HCEC 1CT (cell line): Measurements from ENCODE around the gene ZNF423.

ENCODE experiments used
- DNase-seq: peaks from one replicate; pipeline ENCODE4 v3.0.0-alpha.2; 2017

Gene ZNF423

DNA sequence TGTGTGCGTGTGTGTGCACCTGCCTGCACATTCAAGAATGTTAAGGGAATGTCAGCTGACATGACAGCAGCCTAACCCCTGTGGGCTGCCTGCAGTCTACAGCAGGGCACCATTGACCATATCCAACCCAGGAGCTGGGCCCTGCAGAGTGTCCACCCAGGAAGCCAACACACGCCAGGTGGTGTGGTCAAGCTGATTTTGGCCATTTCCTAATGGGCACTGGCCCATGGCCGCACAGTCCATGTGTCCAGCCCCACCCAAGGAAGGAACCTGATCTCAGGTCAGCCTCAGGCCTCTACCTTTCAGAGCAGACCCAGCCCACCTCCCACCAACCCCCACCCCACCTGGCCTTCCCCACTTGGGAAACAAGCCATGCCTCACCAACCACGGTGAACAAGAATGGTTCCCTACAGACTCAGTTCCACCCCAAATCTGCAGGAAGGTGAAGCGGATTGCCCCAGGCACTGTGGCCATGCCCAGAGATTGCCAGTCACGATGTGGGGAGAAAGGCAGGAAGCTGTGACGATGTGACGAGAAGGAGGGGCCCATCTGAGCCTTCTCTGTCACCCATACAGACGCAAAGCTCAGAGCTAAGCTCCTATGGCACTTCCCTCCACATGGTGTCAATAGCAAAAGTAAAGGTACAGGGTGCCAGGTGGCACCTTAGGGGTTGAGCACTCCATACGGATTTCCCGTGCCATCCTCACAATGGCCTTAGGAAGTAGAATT is 77.5 kb downstream of the ZNF423 start:
- DNase-seq = no peak

DNA sequence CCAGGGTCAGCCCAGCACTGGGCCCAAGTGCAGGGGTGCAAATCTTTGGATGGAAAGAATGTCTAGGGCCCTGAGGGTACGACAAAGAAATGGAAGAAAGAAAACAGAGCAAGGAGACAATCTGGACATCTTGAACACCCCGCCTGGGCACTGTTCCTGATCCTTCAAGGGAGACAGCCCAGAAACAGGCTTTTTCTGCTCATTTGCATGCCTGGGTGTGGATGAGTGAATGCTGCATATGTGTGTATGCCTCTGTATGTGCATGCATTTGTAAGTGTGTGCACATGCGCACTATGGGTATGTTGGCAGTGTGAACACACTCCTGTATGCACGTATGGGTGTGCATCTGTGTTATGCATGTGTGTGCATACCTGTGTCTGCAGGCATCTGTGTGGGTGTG is 79.2 kb downstream of the ZNF423 start:
- DNase-seq = no peak

DNA sequence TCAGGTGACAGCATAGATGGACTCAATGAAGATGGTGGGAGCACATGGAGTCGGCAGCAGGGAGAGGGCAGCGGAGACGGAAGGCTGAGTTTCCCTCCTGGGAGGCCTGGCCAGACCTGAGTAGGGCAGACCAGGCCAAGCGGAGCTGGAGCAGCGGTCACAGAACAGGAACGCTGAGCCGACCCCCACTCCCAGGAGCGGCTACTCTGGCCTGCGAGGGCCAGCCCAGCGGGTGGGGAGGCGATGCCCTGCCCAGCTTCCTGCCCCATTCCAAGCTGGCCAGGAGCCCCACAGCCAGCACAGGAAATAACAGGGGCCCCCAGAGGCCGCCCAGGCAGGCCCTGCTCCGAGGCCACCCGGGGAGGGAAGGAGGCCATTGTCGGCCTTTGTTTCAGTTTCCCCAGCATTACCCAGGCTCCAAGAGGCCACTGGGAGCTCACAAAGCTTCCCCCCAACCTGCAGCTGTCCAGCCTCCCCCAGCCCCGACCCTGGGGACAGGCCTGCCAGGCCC is 79.8 kb downstream of the ZNF423 start:
- no peak for DNase-seq

DNA sequence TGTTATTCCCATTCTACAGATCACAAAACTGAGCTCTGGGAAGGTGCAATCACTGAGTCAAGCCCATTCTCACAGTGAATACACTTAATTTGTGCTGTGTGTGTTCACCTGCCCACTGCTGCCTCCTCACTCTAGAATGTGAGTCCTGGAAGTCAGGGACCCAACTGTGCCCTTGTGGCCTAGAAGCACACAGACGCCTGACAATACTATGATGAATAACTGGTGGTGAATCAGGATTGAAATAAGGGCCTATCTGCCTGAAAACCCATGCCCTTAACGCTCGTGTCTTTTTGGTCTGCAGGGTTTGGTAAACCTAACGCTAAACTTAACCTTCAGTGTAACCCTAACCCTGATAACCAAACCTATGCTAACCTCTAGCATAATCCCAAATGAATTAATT is 80.3 kb downstream of the ZNF423 start:
- DNase-seq = no peak

DNA sequence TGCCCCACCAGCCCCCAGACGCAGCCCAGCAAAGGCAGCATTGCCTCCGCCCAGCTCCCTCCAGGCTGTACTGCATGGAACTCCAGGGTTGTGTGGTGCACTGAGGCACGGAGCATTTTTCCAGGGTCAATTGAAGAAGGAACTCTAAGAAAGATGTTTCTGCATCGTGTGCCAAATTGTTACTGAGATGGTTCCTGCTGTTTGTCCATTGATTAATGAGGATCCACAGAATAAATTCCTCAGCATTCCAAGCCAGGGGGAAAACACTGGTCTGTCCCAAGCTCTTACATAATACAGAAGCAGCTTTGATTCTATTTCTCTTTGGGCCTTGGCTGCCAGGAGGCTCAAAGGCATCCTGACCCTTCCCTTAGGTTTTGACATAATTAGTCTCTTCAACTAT is 80.9 kb downstream of the ZNF423 start:
- no peak for DNase-seq

DNA sequence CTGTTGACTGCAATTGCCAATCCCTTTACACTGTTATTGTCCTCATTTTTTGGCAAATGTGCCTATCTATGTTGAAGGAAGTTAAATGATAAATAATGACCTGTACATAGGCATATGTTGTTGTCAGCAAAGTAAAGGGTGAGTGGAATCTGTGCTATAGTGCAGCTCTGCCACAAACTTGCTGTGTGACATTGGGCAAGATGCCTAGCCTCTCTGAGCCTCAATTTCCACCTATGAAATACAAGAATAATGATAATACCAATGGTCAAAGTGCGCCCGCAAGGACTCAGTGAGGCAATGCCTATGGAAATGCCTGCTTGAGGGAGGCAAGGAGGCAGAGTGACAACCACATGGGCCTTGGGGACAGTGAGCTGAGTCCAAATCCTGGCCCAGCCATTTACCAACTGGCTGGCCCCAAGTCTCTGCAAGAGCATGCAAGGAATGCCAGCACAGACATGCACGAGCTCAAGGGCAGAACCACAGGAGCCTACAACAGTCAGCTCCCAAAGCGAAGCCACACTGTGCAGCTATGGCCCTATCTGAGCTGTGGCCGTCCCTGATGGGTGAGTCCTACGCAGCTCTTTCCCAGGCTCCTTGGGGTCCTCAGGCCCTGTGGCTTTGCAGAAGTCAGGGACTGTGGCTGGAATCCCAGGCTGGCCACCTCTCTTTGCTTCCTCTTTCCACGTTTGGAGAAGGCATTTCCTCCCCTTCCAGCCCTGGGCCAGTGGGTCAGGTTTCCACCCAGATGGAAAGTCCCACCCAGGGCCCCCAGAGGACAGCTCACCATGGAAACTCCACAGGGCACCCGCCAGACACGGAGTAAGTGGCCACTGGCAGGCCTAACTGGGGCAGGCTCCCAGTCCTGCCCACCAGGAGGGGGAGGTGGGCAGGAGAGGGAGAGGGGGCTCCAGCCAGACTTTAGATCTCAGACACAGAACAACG is 82.1 kb downstream of the ZNF423 start:
- DNase-seq = no peak

DNA sequence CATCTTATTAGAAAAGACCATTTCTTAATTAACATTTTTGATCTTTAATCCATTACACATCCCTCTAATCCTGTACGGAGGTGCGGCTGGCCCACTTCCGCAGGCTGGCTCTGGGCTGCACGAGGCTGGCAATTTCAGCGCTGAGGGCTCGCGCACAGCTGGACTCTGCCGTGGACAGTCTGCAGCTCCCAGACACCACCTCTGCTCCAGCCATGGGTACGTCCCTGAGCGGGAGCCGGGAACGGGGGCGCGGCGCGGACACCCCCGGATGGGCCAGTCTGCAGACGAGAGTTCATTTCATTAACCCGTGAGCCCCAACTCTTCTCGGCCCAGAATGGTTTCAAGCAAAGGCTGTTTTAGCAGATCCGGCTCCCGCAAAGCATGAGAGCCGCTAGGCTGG is 87.9 kb downstream of the ZNF423 start:
- no peak for DNase-seq

DNA sequence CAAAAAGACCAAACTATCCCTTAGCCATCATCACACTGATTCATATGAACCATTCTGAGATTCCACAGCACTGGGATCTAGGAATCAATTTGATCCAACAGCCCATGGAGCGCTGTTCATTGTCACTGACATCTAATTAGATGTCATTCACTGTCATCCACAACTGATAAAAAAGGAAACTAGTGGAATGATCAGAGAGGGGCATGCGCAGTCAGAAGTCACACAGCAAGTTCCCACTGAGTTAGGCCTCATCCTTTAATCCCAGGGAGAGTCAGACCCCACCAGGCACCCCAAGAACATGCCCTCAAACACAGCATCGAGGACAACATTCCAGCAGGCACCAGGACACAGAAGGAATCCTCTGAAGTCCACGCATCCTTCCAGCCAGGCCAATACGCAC is 88.5 kb downstream of the ZNF423 start:
- DNase-seq = no peak

DNA sequence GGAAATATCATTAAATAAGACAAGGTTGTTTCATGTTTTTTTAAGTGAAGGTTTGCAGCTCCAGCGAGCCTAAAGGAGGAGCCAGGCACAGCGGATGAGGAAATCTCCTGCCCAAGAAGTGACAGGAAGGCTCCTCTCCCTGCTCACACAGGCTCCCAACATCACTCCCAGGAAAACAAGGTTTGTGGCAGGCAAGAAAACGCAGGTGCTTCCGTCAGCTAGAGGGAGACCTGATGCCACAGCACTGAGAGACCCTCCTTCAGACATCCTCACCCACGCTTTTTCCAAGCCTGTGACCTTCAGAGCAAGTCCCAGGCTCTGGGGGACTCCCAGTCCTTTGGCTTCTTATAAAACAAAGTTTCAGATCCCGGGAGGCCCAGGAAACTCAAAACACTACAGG is 89.7 kb downstream of the ZNF423 start:
- DNase-seq = no peak

DNA sequence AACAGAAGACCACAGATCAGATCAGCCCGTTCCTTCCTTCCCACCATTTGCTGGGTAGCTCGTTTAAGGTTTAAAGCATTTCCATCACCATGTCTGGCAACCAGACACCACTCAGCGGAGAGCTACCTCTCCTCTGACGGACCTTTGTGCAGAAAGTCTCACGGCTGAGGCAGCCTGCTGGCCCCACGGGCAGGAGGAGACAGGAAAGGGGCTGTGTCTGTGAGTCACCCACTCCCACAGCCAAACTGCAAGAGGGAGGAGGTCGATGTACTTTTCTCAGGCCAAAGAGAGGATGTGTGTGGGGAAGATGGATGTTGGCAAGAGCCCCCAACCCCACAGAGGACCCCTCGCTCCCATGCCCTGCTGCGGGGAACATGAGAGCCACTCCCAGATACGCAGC is 92.1 kb downstream of the ZNF423 start:
- DNase-seq = no peak

DNA sequence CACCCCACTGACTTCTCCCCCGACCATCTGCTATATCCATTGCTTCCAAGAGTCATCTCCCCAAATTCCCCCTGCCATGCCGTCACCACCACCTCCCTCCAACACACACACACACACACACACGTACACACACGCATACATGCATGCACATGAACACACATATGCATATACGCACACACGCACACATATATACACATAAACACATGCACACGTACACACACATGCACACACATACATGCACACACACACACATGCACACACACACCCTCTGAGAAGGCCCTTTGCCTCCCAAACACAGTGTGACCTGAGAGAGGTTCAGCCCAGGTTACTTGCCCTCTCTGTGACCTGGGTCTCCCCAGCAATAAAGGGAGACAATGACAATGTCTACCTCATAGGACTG is 95.1 kb downstream of the ZNF423 start:
- DNase-seq = no peak

DNA sequence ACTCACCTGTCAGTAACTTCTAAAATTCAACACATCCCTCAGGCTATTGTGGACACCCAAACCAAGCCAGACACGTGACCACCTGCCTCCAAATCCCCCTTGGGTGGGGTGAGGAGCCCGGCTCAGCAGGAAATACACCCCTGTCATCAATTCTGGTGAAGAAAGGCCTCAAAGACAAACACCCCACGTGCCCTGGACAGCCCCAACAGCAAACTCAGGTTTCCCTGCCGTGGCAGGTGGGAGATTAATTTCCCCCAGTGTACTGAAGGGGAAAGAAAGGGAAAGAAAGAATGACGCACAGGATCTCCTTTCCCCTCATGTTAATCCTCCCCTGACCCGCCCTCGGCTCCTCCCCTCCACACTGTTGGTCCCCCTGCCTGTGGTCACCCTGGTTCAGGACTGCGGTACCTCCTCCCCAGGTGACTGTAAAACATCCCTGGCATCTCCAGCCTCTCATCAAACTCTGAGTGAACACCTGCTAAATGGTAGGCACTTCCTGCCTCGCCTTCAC is 98.3 kb downstream of the ZNF423 start:
- no peak for DNase-seq

DNA sequence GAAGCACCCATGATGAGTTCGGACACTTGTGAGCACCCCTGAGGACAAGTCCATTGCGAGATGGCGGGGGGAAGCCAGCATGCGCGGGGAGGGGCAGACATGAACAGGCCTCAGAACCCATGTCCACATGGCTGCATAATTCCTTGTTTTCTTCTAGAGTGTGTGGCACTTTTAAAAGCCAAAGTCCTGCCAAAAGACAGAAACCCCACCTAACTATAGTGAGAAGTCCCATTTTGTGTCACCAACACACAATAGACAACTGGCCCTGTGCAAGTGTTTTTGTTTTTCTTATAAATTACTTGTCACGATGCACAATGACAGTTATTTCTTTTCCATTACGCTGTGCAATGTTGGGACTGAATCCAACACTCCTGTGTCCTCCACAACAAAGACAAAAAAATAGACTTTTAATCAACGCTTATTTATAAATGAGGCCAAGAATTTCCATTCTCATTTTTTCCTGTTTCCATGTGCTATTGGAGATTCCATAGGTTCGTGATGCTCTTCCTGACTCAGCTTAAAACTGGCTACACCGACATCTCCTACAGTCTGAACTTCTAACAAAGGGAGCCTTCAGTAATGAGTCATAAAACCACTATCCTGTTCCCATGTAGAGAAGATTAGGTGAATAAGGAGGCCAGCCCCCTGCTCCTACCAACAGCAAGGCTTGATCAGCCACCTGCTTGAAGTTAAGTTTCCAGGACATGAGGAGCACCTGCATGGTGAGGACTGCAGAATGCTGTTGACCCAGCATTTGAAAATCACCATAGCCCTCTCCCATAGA is 98.9 kb downstream of the ZNF423 start:
- no peak for DNase-seq

DNA sequence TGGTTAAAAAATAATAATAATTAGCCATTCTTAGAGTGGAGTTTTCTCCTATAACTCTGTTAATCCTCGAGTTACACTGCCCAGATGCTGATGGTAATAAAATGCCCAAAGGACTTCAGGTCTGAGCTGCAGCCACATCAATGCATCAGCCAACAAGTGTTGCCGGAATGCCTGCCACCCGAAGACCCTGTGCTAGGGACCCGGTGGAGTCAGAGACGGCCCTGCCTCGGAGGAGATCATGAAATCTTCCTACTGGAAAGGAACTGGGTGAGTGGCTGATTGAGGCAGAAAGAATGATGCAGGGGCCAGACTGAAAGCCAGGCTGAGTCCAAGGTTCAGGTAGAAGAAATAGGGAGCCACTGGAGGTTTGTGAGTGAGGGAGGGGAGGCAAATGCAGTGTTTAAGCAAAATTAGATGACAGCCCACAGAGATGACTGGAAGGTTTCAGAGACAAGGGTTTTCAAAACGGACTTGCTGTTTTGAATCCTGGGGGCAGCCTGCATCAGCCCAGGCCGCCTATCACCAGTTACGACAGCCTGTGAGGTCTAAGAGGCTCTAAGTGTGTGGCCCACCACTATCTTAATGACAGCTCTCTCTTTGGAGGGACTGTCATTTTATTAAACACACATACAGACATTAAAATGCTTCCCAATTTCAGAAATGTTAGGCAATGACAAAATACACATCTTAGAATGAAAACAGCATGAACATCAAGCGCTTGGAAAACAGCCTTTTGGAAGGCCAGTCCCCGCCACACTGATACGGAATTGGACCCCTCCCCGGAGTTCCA is 100.0 kb downstream of the ZNF423 start:
- no peak for DNase-seq

DNA sequence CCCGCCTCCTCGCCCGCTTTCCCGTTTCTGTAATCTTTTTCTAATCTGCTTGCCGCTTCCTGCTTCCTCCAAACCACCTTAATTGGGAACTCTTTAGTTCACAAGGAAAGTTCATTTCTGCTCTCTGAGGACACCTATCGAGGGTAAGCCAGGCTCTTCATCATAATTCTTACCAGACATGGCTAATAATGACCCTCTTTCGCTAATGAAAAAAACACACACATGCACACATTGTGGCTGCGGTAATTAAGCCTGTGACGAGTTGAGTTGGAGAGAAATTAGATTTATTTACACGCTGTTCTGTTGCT is 100.6 kb downstream of the ZNF423 start:
- no peak for DNase-seq

DNA sequence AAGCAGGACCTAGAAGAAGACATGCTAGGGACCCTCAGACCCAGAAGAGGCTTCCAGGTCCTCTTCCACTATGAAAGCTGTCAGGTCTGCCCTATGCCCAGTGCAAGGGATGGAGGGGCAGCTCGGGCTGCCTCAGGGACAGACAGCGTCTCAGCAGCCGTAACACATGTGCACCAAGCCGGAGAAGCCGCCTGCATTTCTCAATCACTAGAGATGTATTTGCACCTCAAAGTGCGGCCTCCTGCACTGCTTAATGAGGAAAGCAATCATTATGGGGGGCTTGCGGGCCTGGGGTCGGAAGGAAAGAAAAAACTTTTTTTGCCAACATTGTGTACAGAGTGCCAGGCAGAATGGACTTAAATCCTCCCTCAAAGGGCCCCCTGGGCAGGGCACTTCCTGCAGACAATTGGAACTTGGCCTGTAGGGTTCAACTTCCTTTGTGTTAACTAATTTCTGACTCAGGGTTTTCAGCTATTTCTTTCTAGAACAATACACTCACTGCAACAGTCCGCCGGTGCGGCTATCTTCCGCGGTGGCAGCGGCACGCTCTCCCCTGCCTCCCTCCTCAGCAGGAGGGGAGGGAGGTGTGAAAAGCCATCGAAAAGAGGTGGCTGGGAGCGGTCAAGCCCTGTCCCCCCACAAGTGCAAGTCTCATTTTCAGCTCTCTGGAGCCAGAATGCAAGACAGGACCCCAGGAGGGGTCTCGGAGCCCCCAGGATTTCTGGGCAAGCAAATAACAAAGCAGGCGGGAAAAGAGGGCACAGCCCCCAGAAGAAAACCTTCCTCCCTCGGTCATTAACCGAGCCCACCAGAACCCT is 101.2 kb downstream of the ZNF423 start:
- no peak for DNase-seq

DNA sequence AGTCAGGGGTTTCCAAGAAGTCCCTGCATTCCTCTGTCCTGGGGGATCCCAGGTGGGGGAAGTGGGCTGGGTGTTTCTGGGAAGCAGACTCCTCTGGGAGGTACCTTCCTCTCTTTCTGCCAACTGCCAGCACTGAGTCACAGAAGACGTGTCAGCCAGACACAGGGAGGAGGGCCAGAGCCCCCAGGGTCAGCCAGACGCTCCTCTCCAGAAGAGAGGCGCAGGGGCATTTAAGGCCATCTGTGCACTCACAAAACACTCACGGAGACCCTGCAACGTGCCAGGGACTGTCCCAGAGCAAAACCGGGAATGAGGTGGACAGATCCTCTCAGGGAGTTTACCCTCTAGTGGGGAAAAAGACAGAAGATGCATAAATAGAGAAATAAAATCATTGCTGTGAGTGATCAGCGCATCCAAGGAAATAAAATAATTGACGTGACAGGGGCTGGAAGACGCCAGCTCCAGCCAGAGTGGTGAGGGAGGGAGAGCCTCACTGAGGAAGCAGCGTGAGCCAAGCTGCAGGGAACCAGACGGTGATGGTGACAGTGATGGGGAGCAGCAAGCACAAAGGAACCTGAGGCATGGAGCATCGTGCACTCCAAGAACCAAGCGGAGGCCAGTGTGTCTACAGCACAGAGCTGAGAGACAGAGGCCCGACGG is 105.4 kb downstream of the ZNF423 start:
- no peak for DNase-seq

DNA sequence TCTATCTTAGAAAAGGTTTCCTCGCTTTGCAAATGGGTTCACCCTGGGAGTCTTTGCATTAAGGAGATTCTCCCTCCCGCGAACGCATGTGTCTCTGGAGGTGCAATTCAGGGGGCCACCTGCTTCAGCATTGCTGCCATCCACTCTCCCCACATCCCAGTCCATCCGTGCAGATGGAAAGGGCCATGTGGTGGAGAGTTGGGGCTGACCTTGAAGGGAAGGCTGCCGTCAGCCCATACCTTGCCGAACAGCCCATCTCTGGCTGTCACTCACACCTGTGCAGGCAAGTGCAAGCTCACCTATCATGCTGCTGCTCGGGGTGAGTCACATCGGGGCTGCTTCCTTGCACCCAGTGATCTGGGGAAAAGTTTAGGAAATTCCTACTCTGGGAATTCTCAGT is 106.1 kb downstream of the ZNF423 start:
- DNase-seq = no peak

DNA sequence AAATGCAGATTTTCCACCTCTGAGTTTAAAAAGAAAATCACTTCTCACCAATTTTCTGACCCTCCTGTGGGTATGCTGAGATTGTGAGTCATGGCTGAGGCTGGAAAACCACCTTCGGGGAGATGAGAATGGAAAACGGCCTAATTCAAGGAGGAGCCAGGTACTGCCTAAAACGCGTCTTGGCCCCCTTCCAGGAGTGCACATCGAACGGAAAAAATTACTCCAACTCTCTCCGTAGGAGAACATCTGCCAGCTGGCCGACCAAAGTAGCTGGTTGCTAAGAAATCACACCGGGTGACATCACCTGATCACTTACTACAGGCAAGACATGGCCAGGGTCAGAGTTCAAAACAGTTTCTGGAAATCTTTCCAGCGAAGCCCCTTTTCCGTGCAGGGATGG is 107.6 kb downstream of the ZNF423 start:
- DNase-seq = no peak

DNA sequence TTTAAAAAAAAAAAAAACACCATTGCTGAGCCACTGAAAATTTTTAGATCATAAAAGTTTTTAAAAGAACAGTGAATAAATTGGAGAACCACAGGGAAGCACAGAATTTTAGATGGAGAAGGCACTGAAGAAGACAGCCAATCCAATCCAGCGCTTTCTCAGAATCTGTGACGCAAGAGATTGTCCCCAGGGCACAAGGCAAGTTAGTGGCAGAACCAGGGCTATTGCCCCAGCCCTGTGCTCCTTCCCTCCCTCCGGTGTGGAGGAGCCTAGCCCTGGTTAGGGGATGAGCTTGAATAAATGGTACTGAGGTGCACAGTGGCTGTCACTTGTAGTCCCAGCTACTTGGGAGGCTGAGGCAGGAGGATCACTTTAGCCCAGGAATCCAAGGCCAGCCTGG is 108.3 kb downstream of the ZNF423 start:
- no peak for DNase-seq

DNA sequence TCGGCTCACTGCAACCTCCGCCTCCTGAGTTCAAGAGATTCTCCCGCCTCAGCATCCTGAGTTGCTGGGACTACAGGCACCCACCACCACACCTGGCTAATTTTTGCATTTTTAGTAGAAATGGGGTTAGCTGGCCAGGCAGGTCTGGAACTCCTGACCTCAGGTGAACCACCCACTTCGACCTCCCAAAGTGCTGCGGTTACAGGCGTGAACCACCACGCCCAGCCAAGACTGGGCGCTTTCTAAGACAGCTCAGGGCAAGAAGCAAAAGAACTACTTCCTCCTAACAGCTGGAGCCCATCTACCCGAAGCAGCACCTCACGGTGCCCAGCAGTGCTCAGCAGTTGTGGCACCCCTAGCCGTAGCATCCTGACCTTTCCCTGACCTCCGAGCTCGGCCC is 109.4 kb downstream of the ZNF423 start:
- DNase-seq = no peak
